Mesodermal cell (in vitro differentiated cells): Measurements from ENCODE around the gene SLIT1.
A peak's percentile ranks its signal among the peaks of the same experiment; 100 is the strongest.

Experiments used
- H3K27ac ChIP-seq: 2 replicates; pipeline ENCODE4 v1.7.0; 2013; ENCODE audit warnings: mild to moderate bottlenecking, low read depth, low read length, moderate library complexity; ENCODE audit not compliant: severe bottlenecking
- H3K36me3 ChIP-seq: 2 replicates; pipeline ENCODE4 v1.7.1; 2013; ENCODE audit warnings: mild to moderate bottlenecking, low read length, moderate library complexity; ENCODE audit not compliant: control insufficient read depth, insufficient read depth
- H3K4me1 ChIP-seq: one replicate; pipeline ENCODE4 v1.7.1; 2013; ENCODE audit warnings: mild to moderate bottlenecking, low read length; ENCODE audit not compliant: insufficient read depth, control insufficient read depth, poor library complexity, severe bottlenecking
- H3K4me3 ChIP-seq: 2 replicates; pipeline ENCODE4 v1.7.0; 2013; ENCODE audit warnings: low read length, control low read depth, mild to moderate bottlenecking; ENCODE audit not compliant: insufficient read depth, poor library complexity, severe bottlenecking; ENCODE audit errors: extremely low read depth
- H3K9me3 ChIP-seq: 2 replicates; pipeline ENCODE4 v1.7.1; 2013; ENCODE audit warnings: mild to moderate bottlenecking, low read length, moderate library complexity; ENCODE audit not compliant: control insufficient read depth
- WGBS, 2 experiments: methylation state at CpG; one replicate each; pipeline ENCODE4 v1.1.5; 2013; ENCODE audit warnings: missing lambda C conversion rate in 2 of 2; ENCODE audit not compliant: insufficient coverage in 2 of 2; 5-methylcytosine and 5-hydroxymethylcytosine counted together

The SLIT1 gene

DNA sequence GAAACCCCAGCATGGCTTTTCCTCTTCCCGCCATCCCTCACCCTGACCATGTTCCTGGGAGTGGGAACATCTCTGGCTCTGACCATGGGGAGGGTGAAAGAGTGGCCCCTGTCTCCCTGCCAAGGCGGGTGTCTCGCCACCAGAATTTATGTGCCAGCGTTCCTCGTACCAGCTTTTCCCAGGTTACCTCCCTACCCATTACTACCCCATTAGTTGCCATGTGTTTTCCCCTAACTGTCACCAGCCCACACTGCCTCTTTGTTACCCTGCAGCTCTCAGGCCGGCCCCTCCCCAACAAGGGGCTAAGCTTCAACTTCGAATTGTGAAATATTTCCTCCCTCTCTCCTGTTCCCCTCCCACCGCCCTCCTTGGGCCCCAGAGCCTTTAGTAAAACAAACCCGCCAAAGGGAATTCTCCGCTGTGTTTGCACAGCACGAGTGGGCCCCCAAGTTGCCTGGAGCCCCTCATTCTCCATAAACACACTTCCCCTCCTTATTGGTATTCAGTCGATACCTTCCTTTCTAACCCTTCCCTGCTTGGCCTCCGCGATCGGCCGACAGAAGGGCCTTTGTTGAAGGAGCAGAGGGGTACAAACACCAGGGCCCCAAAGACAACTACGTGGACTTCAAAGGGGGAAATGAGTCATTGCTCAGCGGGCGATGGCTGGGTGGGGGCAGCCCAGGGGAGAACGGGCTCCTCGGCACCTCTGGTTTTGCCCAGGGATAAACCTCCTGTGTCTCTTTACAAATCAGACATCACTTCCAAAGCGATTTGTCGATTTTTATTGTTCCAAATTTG, 45.5 kb downstream of the SLIT1 start:
- Histone ChIP-seq H3K36me3 (no peaks in the 10 kb centered on the region), H3K4me1 (peaks cover 15% of the 10 kb centered on the region), H3K9me3 (no peaks in the 10 kb centered on the region), H3K27ac (peak overlapping the region; percentile 64), H3K4me3 (no peak overlapping the region)
- 36 to 40% methylated on average over 12 to 16 of the region's 23 CpGs for WGBS, 2 experiments

DNA sequence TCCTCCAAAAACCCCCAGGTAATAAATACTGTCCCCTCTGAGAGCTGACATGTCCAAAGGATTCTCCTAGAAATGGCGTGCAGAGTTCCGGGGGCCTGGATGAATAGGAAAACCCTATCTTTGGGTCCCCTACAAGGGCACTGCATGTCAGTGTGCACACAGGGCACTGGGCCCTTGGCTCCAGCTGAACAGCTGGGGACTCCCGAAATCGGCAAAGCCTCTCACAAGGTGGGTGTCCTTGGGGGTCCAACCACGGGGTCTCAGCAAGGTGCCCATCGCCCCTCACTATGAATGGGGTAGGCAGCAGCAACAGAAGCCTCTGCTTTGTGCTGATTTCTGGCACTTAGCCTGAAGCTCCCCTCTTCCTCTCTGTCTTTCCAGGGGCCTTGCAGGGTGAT, 46.1 kb downstream of the SLIT1 start:
- H3K27ac ChIP-seq: peak overlapping the region; percentile 64
- no peaks in the 10 kb centered on the region for H3K36me3 ChIP-seq
- 91 to 96% methylated on average over 5 to 6 of the region's 6 CpGs for WGBS, 2 experiments
- peaks cover 15% of the 10 kb centered on the region for H3K4me1 ChIP-seq
- H3K9me3 ChIP-seq: no peaks in the 10 kb centered on the region
- H3K4me3 ChIP-seq: no peak overlapping the region

DNA sequence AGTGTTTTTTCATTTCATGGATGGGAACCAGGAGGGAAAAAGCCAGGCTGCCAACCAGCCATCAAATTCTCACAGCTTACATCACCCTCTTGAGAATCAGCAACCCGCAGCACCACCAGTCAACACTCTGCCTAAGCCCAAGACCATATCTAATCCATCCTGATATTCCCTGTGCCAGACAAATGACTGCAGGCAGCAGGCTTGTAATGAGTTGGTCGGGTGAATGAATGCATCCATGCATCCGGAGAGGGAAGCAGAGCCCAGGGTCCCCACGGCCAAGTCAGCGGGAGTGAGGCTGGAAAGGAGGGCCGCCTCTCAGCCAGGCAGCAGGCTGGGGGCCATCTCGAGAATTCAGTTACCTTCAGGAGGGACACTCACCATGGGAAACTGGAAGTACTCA, 46.9 kb downstream of the SLIT1 start:
- Histone ChIP-seq H3K9me3 (no peaks in the 10 kb centered on the region), H3K36me3 (no peaks in the 10 kb centered on the region), H3K4me3 (no peak overlapping the region), H3K27ac (no peak overlapping the region), H3K4me1 (peaks cover 15% of the 10 kb centered on the region)
- WGBS, 2 experiments: 78 to 86% methylated on average over 6 of the region's 7 CpGs

DNA sequence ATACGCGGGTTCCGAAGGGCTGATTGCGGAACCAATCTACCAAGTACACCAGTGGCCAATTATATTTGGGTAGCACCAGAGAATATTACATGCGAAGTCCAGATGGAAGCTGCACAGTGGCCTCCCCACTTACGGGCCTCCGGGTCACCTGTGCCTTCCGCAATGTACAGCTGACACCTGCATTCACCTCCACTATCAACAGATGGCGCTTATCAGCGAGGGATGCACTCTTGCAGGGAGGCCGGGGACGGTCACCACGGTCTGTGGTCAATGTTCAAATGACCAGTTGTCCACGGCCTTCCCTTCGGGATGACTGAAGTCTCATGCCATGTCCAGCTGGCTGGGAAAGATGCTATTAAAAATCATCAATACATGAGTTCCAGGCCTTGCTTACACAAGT, 47.6 kb downstream of the SLIT1 start:
- peaks cover 15% of the 10 kb centered on the region for H3K4me1 ChIP-seq
- 75 to 82% methylated on average over 15 of the region's 15 CpGs for WGBS, 2 experiments
- H3K4me3 ChIP-seq: no peak overlapping the region
- no peaks in the 10 kb centered on the region for H3K9me3 ChIP-seq
- no peak overlapping the region for H3K27ac ChIP-seq
- no peaks in the 10 kb centered on the region for H3K36me3 ChIP-seq

DNA sequence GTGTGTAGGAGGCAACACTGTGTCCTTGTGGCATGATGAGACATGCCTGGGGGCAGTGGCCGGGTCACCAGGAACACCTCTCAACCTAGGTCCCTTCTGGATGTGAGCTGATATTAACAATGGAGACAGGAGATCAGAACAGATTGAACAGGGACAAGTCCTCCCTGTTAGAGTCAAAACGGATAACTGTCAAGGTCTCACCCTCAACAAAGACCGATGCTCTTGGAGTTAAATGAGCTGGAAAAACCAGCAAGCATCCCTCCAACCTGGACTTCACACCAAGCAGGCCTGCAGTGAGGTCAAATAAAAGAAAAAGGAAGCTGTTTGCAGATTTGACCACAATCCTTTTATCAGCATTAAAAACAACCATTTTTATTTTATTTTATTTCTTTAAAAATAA, 49.0 kb downstream of the SLIT1 start:
- Histone ChIP-seq H3K4me3 (no peak overlapping the region), H3K9me3 (no peaks in the 10 kb centered on the region), H3K4me1 (peaks cover 15% of the 10 kb centered on the region), H3K36me3 (no peaks in the 10 kb centered on the region), H3K27ac (no peak overlapping the region)
- WGBS, 2 experiments: 83 to 100% methylated on average over 1 of the region's 3 CpGs

DNA sequence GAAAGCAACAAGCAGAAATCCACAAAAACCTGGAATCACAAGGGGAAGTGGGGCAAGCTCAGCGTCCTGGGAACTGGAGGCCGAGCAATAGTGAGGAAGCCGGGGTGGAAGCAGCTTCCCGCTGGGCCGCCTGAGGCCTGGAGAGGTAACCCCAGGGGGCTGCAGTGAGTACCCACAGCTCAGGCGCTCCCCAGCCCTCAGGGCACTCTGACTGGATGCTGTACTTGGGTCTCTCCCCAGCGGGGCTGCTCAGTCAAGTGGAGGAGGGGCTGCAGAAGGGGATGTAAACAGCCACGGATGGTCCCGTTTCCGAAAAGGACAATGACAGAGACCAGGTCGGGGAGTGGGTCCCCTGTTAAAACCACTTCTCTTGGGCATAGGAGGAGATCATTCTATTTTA, 50.3 kb downstream of the SLIT1 start:
- Histone ChIP-seq H3K36me3 (no peaks in the 10 kb centered on the region), H3K27ac (no peak overlapping the region), H3K4me3 (no peak overlapping the region), H3K9me3 (no peaks in the 10 kb centered on the region), H3K4me1 (peaks cover 15% of the 10 kb centered on the region)
- 62 to 77% methylated on average over 7 of the region's 11 CpGs for WGBS, 2 experiments

DNA sequence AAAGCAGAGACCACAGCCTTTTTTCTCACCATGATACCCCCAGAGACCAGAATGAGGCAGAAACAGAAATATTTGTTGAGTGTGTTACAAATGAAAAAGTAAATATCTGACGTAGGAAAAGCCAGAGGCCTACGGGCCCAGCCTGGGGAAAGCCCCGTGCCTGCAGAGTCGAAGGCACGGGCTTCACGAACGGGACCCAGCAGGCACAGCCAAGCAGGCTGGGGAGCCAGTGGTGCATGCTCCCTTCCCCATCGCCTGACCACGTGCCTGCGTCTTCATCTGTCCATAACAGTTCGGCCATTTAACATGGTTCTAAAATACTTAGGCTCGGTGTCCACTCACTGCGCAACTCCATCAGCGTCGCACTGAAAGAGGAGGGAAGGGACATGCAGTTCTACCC, 50.8 kb downstream of the SLIT1 start:
- no peak overlapping the region for H3K27ac ChIP-seq
- H3K4me3 ChIP-seq: no peak overlapping the region
- H3K9me3 ChIP-seq: no peaks in the 10 kb centered on the region
- H3K36me3 ChIP-seq: no peaks in the 10 kb centered on the region
- H3K4me1 ChIP-seq: peaks cover 14% of the 10 kb centered on the region
- 93 to 94% methylated on average over 11 to 14 of the region's 15 CpGs for WGBS, 2 experiments

DNA sequence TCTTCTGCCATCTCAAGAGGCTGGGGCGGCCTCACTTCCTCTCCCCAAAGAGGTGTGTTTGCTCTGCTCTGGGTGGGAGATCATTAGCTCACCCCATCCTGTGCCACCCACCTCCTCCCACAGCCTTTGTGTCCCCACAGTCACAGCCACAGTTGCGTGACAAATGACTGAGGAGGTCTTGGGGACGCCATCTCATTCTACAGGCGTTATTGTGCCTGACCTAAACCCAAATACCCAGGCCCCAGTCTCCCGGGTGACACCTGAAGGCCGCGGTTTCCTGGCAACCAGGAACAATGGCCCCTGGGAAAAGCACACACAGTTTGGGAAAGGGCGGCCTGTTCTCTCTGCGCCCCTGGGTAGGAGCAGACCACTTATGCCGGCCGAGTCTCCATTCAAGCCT, 51.6 kb downstream of the SLIT1 start:
- WGBS, 2 experiments: 74 to 77% methylated on average over 10 to 11 of the region's 11 CpGs
- no peaks in the 10 kb centered on the region for H3K36me3 ChIP-seq
- peaks cover 6% of the 10 kb centered on the region for H3K4me1 ChIP-seq

DNA sequence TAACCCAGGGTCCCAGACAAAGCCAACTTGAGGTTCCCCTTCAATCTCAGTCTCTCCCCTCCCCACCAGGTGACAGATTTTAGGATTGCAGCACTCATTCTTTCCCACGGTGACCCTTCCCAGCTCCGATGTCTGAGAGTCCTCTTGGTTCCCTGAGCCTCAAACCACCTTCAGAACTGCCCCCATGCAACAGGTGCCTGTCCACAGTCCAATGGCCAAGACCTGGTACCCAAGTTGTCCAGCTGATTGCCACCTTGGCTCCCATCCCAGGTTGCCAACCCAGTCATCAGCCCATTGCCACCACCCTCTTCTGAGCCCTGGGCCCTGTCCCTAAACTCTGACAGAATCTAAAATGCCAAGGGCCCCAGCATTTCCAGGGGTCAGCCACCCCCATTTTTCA, 53.5 kb downstream of the SLIT1 start:
- Histone ChIP-seq H3K9me3 (no peaks in the 10 kb centered on the region), H3K4me1 (peaks cover 2% of the 10 kb centered on the region), H3K36me3 (no peaks in the 10 kb centered on the region), H3K27ac (no peak overlapping the region), H3K4me3 (no peak overlapping the region)
- 82 to 100% methylated on average over 2 of the region's 2 CpGs for WGBS, 2 experiments

More for the DNA sequence above, 51.6 kb downstream of the SLIT1 start:
- Histone ChIP-seq H3K4me3 (no peak overlapping the region), H3K27ac (peak overlapping the region; percentile 29), H3K9me3 (no peaks in the 10 kb centered on the region)

DNA sequence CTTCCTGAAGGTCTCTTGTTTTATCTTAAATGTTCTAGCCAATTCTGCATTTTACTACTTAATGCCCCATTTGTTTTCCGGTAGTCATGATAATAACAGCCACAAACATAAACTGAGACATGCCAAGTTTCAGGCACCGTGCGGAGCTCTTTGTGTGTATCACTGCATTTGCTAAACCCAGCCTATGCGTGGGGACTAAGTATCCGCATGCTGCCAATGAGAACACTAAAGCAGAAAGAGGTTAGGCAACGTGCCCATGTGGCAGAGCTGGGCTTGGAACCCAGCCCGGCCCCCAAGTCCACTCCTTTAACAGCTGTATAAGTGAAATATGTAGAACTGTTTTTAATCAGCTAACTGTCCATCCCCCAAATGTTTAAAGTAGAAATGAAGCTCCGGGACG, 54.1 kb downstream of the SLIT1 start:
- Histone ChIP-seq H3K4me3 (no peak overlapping the region), H3K9me3 (no peaks in the 10 kb centered on the region), H3K27ac (no peak overlapping the region), H3K36me3 (no peaks in the 10 kb centered on the region), H3K4me1 (peaks cover 2% of the 10 kb centered on the region)
- WGBS, 2 experiments: 92 to 98% methylated on average over 8 of the region's 9 CpGs

DNA sequence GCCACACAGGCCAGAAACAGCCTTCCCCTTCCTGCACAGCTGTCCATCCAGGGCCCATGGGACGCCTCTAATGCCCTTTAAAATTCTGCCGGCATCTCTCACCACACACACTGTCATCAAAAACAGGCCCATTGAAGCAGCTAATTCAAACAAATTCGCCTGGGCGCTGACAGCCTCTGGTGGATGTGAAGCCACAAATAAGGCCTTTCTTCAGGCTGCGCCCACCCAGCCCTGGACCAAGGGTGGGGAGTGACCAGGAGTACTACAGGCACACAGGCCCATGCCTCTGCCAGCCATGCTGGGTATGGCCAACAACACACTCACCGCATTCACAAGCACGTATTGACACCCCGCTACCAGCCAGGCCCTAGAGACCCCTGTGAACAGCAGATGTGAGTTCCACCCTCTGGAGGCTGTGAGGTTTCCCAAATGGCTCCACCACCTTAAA, 54.6 kb downstream of the SLIT1 start:
- peaks cover 2% of the 10 kb centered on the region for H3K4me1 ChIP-seq
- no peak overlapping the region for H3K4me3 ChIP-seq
- H3K36me3 ChIP-seq: no peaks in the 10 kb centered on the region
- 85 to 99% methylated on average over 6 to 7 of the region's 8 CpGs for WGBS, 2 experiments
- H3K9me3 ChIP-seq: no peaks in the 10 kb centered on the region
- no peak overlapping the region for H3K27ac ChIP-seq
